SKM-1 (cell line): Measurements from ENCODE around the gene UNK.
"Not testable (repeated sequence)": the region's sequence is repeated elsewhere in the genome, so short reads cannot be mapped to it uniquely, and the experiment has no call there.

Experiments used
- DNase-seq: peaks from one replicate; lab custom pipeline; 2025; ENCODE audit not compliant: unreplicated experiment; lab: John Stamatoyannopoulos, UW

The UNK gene

GRCh38 chr17:75771334-75772281 lies 13.0 kb upstream of the UNK start:
- DNase-seq: no peak

- DNase-seq: no peak
These were observed 11.3 kb upstream of the UNK start for GRCh38 chr17:75773121-75773807.

- DNase-seq: no peak
These were observed 10.7 kb upstream of the UNK start for GRCh38 chr17:75773808-75774470.

- no peak for DNase-seq
These were observed 10.1 kb upstream of the UNK start for GRCh38 chr17:75774471-75774990.

GRCh38 chr17:75774991-75775668 lies 9.5 kb upstream of the UNK start:
- DNase-seq: no peak

- DNase-seq: no peak
These were observed 8.0 kb upstream of the UNK start for GRCh38 chr17:75776386-75777295.

- DNase-seq: no peak
These were observed 7.2 kb upstream of the UNK start for GRCh38 chr17:75777296-75777922.

GRCh38 chr17:75778066-75778860 lies 6.3 kb upstream of the UNK start:
- not testable (repeated sequence) for DNase-seq

GRCh38 chr17:75778861-75779249 lies 5.8 kb upstream of the UNK start:
- no peak for DNase-seq

- DNase-seq: peak; percentile 98
These were observed 5.2 kb upstream of the UNK start for GRCh38 chr17:75779250-75779986.

- DNase-seq: no peak
These were observed 4.4 kb upstream of the UNK start for GRCh38 chr17:75779987-75780889.

- peak; percentile 83 for DNase-seq
These were observed 1.4 kb upstream of the UNK start for GRCh38 chr17:75783069-75783783.

- no peak for DNase-seq
These were observed 668 bp upstream of the UNK start for GRCh38 chr17:75783803-75784472.

GRCh38 chr17:75785016-75785890 lies 647 bp downstream of the UNK start:
- peak; percentile 60 for DNase-seq

- DNase-seq: no peak
These were observed 6.6 kb downstream of the UNK start for GRCh38 chr17:75791254-75791653.
